ENCODE results near the gene RXFP1. TPM values are rescaled to one million over a fixed set of nuclear protein-coding genes. Genes with fewer than 3 reads are reported as not detected.

The RXFP1 gene
- total RNA-seq, 2 experiments from 2014 or later: not detected

DNA sequence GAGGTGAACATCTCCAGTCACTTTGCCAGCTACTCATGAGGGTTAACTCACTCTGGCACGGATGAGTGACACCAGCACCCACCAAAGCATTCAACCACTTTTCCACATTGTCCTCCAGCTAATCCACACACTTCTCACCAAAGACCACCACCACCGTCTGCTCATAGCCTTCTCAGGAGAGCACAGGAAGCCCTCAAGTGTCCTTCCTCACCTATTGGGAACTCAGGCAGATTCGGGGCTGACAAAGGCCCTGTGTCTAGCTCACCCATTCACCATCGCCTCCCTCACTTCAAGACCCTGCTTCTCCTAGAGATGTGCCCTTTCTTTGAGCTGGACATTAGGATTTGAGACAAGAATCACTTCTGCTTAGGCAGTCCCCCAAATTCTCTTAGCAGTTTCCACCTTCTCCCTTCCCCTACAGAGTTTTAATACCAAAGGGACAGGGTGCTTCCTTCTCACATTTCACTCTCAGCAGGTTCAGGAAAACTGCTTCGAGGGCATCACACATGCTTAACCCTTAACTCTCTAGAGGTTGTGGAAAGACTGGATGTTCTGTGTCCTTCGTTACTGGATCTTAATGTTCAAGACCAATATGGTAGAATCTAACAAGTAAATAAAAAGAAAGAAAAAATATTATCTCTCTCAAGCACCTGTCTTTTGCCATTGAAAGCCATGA is 11.0 kb downstream of the RXFP1 start:
- Mint-ChIP-seq H3K9me3 (peaks cover 3% of the 10 kb centered on the region), H3K36me3 (no peaks in the 10 kb centered on the region), H3K4me1 (peaks cover 6% of the 10 kb centered on the region), H3K27ac (no peak overlapping the region), H3K4me3 (no peak overlapping the region), H3K27me3 (peaks cover 4% of the 10 kb centered on the region)
- POLR2A ChIA-PET: no interaction called here
- DNase-seq (no peak), ATAC-seq (ENCODE audit: low read depth) (no peak)

DNA sequence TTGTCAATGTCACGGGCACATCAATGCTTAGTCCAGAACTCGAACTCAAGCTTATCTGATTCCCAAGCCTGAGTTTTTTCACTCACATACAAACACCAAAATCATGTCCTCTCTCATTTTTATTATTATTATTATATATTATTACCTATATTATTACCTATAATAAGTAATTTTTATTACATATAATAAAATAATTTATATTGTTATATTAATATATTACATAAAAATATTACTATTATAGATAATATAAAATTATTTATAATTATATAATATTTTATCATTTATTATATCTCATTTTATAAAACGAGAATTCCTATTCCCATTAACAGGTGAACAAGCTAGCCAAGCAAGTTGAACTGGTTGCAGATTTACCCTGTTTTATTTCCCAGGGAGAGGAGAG is 13.0 kb downstream of the RXFP1 start:
- no peak for ATAC-seq (ENCODE audit: low read depth)
- Mint-ChIP-seq H3K27ac (no peak overlapping the region), H3K4me3 (no peak overlapping the region)

DNA sequence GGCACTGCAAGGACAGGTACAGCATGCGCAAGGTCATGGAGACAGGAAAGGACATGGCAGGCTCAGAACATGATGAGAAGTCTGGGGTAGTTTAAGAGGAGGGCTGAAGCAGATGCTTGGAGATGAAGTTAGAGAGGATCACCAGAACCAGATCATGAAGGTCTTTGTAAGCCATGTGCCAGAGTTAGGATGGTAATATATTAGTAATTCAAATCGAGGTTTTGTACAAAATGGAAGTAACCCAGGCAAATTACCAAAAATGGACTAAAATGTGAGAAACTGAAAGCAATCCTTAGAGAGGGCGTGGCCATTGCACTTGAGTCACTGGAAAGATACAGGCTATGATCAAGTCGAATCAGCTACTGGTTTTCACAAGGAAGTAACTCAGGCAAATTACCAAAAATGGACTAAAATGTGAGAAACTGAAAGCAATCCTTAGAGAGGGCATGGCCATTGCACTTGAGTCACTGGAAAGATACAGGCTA is 13.5 kb downstream of the RXFP1 start:
- Mint-ChIP-seq H3K36me3 (no peaks in the 10 kb centered on the region), H3K9me3 (peaks cover 5% of the 10 kb centered on the region), H3K27me3 (peaks cover 8% of the 10 kb centered on the region), H3K4me3 (no peak overlapping the region), H3K4me1 (peaks cover 9% of the 10 kb centered on the region), H3K27ac (no peak overlapping the region)
- POLR2A ChIA-PET: no interaction called here
- ATAC-seq (ENCODE audit: low read depth): peak; percentile 36
- no peak for DNase-seq

More for the DNA sequence above, 13.0 kb downstream of the RXFP1 start:
- H3K9me3 Mint-ChIP-seq: peaks cover 5% of the 10 kb centered on the region
- no peak for DNase-seq
- POLR2A ChIA-PET: no interaction called here
- peaks cover 8% of the 10 kb centered on the region for H3K27me3 Mint-ChIP-seq
- peaks cover 9% of the 10 kb centered on the region for H3K4me1 Mint-ChIP-seq
- no peaks in the 10 kb centered on the region for H3K36me3 Mint-ChIP-seq

DNA sequence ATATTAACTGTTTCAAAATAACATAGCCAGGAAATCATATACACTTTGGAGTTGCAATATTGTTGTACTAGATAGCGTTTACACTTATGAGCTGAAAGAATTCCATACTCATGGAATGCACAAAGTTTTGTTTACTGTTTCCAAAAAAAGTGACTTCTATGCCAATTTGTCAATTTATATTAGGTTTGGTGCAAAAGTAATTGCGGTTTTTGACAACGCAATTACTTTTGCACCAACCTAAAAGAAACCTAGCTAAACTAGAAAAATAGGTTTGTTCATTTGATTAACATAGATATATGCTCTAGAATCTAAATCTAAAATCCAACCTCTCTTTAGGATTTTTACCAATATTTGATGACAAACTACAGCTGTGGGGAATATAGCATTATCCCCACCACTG is 15.2 kb downstream of the RXFP1 start:
- H3K27ac Mint-ChIP-seq: no peak overlapping the region
- peaks cover 6% of the 10 kb centered on the region for H3K9me3 Mint-ChIP-seq
- H3K27me3 Mint-ChIP-seq: peaks cover 4% of the 10 kb centered on the region
- peaks cover 9% of the 10 kb centered on the region for H3K4me1 Mint-ChIP-seq
- ATAC-seq (ENCODE audit: low read depth): no peak
- no peak overlapping the region for H3K4me3 Mint-ChIP-seq
- DNase-seq: no peak
- POLR2A ChIA-PET: no interaction called here
- H3K36me3 Mint-ChIP-seq: no peaks in the 10 kb centered on the region

DNA sequence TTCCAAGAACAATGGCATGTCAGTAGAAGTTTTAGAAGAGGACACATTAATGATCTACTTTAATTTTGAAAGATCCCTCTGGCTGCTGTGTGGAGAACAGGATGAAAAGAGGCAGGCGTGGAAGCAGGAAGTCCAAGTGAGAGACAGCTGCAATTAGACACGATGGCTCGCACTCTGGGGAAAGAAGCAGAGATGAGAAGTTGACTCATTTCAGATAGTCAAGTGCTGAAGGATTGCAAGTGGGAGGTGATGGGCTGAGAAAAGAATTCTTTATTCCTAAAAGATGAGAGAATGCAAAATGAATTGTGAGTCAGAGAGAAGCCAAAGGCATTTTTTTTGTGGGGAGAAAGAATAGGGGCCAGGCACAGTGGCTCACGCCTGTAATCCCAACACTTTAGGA is 16.5 kb downstream of the RXFP1 start:
- no peak overlapping the region for H3K27ac Mint-ChIP-seq
- ATAC-seq (ENCODE audit: low read depth) (no peak), DNase-seq (no peak)
- H3K4me1 Mint-ChIP-seq: peaks cover 9% of the 10 kb centered on the region
- H3K36me3 Mint-ChIP-seq: no peaks in the 10 kb centered on the region
- no peak overlapping the region for H3K4me3 Mint-ChIP-seq
- peaks cover 4% of the 10 kb centered on the region for H3K27me3 Mint-ChIP-seq
- H3K9me3 Mint-ChIP-seq: peaks cover 6% of the 10 kb centered on the region
- POLR2A ChIA-PET: no interaction called here

DNA sequence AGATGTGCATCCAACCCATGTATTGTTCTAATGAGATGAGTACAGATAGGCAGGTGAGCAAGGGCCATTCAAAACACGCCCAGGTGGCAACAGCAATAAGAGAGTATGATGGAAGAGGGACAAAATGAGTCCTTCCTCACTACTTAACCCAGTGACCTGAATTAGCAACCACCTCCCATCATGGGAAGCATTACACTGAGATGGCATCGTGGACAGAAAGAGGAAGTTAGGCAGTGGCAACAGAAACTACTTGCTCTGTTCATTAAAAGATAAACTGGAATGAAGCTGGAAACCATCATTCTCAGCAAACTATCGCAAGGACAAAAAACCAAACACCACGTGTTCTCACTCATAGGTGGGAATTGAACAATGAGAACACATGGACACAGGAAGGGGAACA is 17.2 kb downstream of the RXFP1 start:
- Mint-ChIP-seq H3K9me3 (peaks cover 6% of the 10 kb centered on the region), H3K4me3 (no peak overlapping the region), H3K27me3 (peaks cover 4% of the 10 kb centered on the region), H3K27ac (no peak overlapping the region), H3K36me3 (no peaks in the 10 kb centered on the region), H3K4me1 (peaks cover 9% of the 10 kb centered on the region)
- no peak for DNase-seq
- POLR2A ChIA-PET: no interaction called here
- no peak for ATAC-seq (ENCODE audit: low read depth)

DNA sequence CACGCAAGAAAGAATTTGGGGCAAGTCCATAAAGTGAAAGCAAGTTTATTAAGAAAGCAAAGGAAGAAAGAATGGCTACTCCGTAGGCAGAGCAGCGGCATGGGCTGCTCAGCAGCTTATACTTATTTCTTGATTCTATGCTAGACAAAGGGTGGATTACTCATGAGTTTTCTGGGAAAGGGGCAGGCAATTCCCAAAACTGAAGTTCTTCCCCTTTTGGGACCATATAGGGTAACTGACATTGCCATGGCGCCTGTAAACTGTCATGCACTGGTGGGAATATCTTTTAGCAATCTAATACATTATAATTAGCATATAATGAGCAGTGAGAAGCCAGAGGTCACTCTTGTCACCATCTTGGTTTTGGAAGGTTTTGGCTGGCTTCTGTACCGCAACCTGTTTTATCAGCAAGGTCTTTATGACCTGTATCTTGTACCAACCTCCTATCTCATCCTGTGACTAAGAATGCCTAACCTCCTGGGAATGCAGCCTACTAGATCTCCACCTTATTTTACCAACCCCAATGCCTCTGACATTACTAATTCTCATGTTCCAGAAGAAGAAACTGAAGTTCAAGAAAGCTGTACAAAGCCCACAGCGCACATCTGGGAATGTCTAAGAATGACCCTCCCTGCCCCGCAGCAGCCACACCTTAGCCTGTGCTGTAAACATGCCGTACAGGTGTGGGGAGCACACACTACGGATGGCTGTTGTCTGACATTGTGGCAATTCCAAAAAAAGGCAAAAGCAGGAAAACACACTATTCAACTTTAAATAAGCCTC is 18.6 kb downstream of the RXFP1 start:
- POLR2A ChIA-PET: no interaction called here
- no peak overlapping the region for H3K4me3 Mint-ChIP-seq
- H3K4me1 Mint-ChIP-seq: peaks cover 7% of the 10 kb centered on the region
- H3K36me3 Mint-ChIP-seq: no peaks in the 10 kb centered on the region
- no peak overlapping the region for H3K27ac Mint-ChIP-seq
- ATAC-seq (ENCODE audit: low read depth) (no peak), DNase-seq (no peak)
- peaks cover 6% of the 10 kb centered on the region for H3K9me3 Mint-ChIP-seq
- H3K27me3 Mint-ChIP-seq: peaks cover 4% of the 10 kb centered on the region

DNA sequence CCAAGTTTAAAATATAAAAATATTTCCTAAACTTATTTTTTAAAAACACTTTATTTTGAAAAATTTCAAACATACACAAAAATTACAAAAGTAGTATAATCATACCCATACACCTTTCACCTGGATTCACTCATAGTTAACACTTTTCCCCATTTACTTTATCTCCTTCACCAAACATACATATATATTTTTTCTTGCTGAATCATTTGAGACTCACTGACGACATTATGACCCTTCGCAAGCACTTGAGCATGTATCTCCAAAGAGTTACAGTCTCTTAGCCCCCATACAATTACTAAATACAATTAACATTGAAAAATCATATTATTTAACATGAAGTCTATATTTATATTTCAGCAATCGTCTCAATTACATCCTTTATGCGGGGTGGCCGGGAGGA is 19.8 kb downstream of the RXFP1 start:
- H3K27ac Mint-ChIP-seq: no peak overlapping the region
- ATAC-seq (ENCODE audit: low read depth) (no peak), DNase-seq (no peak)
- no peaks in the 10 kb centered on the region for H3K36me3 Mint-ChIP-seq
- POLR2A ChIA-PET: no interaction called here
- H3K9me3 Mint-ChIP-seq: peaks cover 3% of the 10 kb centered on the region
- H3K4me3 Mint-ChIP-seq: no peak overlapping the region
- H3K4me1 Mint-ChIP-seq: peaks cover 3% of the 10 kb centered on the region
- H3K27me3 Mint-ChIP-seq: peaks cover 4% of the 10 kb centered on the region

DNA sequence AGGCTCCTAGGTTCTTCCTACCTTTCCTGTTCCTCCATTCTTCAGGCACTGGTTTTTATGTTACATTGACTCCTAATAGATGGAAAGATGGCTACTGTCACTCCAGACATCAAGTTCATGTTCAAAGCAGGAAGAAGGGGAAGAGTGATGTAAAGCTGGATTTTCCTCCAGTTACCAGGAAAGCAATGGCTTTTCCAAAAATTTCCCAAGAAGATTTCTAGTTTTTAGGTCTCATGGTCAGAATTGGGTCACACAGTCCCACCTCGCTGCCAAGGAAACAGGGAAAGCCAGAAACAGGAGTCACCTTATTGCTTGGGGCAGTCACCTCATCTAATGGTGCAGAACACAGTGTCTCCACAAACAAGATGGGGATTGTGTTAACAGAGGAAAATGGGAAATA is 21.5 kb downstream of the RXFP1 start:
- POLR2A ChIA-PET: no interaction called here
- Mint-ChIP-seq H3K9me3 (peaks cover 3% of the 10 kb centered on the region), H3K4me3 (no peak overlapping the region), H3K36me3 (no peaks in the 10 kb centered on the region), H3K27ac (no peak overlapping the region), H3K27me3 (peaks cover 2% of the 10 kb centered on the region), H3K4me1 (peaks cover 3% of the 10 kb centered on the region)
- ATAC-seq (ENCODE audit: low read depth) (no peak), DNase-seq (no peak)

DNA sequence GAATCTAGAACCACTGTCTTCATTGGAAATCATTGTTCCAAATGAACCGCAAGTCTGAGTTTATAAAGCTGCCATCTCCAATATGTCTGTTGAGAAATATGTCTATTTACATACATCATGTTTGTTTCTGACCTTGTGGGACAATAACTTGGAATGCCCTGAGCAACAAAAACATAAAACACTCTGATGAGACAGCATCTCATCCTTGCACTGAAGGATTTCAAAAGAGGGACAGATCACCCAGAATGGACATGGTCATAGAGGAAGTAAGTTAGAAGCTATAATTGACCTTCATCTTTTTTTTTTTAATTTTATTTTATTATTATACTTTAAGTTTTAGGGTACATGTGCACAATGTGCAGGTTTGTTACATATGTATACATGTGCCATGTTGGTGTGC is 22.5 kb downstream of the RXFP1 start:
- H3K27me3 Mint-ChIP-seq: peaks cover 2% of the 10 kb centered on the region
- H3K36me3 Mint-ChIP-seq: no peaks in the 10 kb centered on the region
- ATAC-seq (ENCODE audit: low read depth) (no peak), DNase-seq (no peak)
- H3K4me3 Mint-ChIP-seq: no peak overlapping the region
- POLR2A ChIA-PET: no interaction called here
- H3K27ac Mint-ChIP-seq: no peak overlapping the region
- peaks cover 1% of the 10 kb centered on the region for H3K9me3 Mint-ChIP-seq
- H3K4me1 Mint-ChIP-seq: no peaks in the 10 kb centered on the region

DNA sequence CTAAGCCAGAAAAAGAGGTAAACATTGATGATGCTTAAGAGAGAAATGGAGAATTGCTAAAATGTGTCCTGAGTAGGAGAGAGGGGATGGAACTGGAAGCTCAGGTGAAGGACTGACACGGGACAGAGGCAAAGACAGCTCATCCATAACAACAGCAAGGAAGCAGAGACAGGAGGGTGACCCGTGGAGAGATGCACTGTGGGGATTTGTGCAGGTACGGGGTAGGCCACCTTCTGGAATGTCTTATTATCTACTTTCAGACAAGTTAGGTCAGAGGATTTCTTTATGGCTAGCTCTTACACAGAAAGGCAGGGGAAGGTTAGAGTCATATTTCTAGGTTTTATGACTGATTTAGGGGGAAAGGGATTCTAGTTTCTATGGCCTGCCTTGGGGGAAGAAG is 31.7 kb downstream of the RXFP1 start:
- Mint-ChIP-seq H3K4me1 (no peaks in the 10 kb centered on the region), H3K27me3 (peaks cover 7% of the 10 kb centered on the region), H3K27ac (no peak overlapping the region), H3K36me3 (no peaks in the 10 kb centered on the region), H3K4me3 (no peak overlapping the region), H3K9me3 (peaks cover 2% of the 10 kb centered on the region)
- ATAC-seq (ENCODE audit: low read depth): no peak
- no peak for DNase-seq
- POLR2A ChIA-PET: no interaction called here

DNA sequence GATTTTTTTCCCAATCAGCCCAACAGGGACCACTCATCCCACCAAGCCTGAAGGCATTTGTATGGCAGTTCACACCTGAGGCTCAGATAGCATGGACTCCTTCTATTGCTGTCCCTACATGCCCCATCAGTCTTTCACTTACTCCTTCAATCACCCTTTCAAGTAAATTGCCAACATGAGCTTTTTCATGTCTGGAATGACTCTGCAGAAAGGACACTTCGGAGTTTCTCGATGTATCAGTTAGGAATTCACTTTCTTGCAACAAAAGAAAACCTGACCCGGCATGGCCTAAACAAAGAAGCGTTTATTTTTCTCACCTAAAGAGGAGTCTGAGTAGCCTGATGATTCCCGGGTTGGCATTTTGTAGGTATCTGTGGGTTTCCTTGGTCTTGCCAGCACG is 38.6 kb downstream of the RXFP1 start:
- DNase-seq: no peak
- Mint-ChIP-seq H3K36me3 (no peaks in the 10 kb centered on the region), H3K27ac (no peak overlapping the region), H3K4me1 (no peaks in the 10 kb centered on the region), H3K27me3 (peaks cover 10% of the 10 kb centered on the region), H3K4me3 (no peak overlapping the region), H3K9me3 (no peaks in the 10 kb centered on the region)
- POLR2A ChIA-PET: no interaction called here
- ATAC-seq (ENCODE audit: low read depth): no peak

DNA sequence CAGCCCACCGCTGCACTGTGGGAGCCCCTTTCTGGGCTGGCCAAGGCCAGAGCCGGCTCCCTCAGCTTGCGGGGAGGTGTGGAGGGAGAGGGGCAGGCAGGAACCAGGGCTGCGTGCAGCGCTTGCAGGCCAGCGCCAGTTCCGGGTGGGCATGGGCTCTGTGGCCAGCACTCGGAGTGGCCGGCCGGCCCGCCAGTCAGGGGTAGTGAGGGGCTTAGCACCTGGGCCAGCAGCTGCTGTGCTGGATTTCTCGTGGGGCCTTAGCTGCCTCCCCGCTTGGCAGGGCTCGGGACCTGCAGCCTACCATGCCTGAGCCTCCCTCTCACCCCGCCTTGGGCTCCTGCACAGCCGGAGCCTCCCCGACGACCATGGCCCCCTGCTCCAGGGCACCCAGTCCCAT is 45.2 kb downstream of the RXFP1 start:
- ATAC-seq (ENCODE audit: low read depth) (no peak), DNase-seq (no peak)
- no peak overlapping the region for H3K4me3 Mint-ChIP-seq
- H3K27me3 Mint-ChIP-seq: peaks cover 3% of the 10 kb centered on the region
- POLR2A ChIA-PET: no interaction called here
- no peaks in the 10 kb centered on the region for H3K36me3 Mint-ChIP-seq
- no peak overlapping the region for H3K27ac Mint-ChIP-seq
- no peaks in the 10 kb centered on the region for H3K9me3 Mint-ChIP-seq
- no peaks in the 10 kb centered on the region for H3K4me1 Mint-ChIP-seq

DNA sequence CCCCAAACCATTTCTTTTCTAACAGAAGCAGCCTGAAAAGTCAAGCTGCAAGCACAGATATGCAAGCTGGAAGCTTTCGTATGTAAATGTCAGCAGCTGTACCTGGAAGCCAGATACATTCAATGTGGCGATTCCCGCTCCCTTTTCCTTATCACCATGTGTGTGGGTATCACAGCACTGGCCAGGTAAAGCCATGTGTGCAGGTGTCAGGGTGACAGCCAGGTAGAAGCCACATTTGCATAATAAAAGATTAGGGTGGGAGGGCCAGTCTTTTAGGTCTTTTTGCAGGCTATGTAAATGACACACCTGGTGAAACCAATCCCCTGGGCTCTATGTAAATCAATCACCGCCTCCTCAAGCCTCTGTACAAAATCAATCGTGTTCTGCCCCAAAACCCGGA is 50.1 kb downstream of the RXFP1 start:
- POLR2A ChIA-PET: no interaction called here
- Mint-ChIP-seq H3K4me3 (no peak overlapping the region), H3K36me3 (no peaks in the 10 kb centered on the region), H3K27ac (no peak overlapping the region), H3K4me1 (no peaks in the 10 kb centered on the region), H3K9me3 (no peaks in the 10 kb centered on the region), H3K27me3 (no peaks in the 10 kb centered on the region)
- DNase-seq (no peak), ATAC-seq (ENCODE audit: low read depth) (no peak)
